Esophagus squamous epithelium (tissue), 5 donors: ENCODE results near the gene NEB. TPM values are rescaled to one million over a fixed set of nuclear protein-coding genes. Genes with fewer than 3 reads are reported as not detected.
"Not testable (repeated sequence)": the region's sequence is repeated elsewhere in the genome, so short reads cannot be mapped to it uniquely, and the experiment has no call there.

ENCODE experiments used
- DNase-seq: peaks from one replicate; lab custom pipeline; 2025; lab: John Stamatoyannopoulos, UW
- H3K27ac ChIP-seq, 4 donors: fragments of 200-600 bp; sonication (generic); one replicate each; pipeline ENCODE4 v1.5.1; 2016 to 2019; ENCODE audit warnings: mild to moderate bottlenecking in 1 of 4
- H3K27me3 ChIP-seq, 4 donors: fragments of 200-600 bp; sonication (generic); 1 replicate in 3 of 4; 2 replicates in 1 of 4; pipeline versions ENCODE4 v1.5.1 to v1.6.0; 2017 to 2021; ENCODE audit warnings: antibody characterized with exemption in 1 of 4
- H3K36me3 ChIP-seq, 3 donors: fragments of 200-600 bp; sonication (generic); one replicate each; pipeline ENCODE4 v1.5.1; 2016 to 2019
- H3K4me1 ChIP-seq, 3 donors: fragments of 200-600 bp; sonication (generic); one replicate each; pipeline ENCODE4 v1.5.1; 2017 to 2019
- H3K4me3 ChIP-seq, 4 donors: fragments of 200-600 bp; sonication (generic); 1 replicate in 3 of 4; 2 replicates in 1 of 4; pipeline ENCODE4 v1.5.1; 2016 to 2019; ENCODE audit warnings: mild to moderate bottlenecking in 2 of 4, moderate library complexity in 1 of 4
- H3K9me3 ChIP-seq, 3 donors: fragments of 200-600 bp; sonication (generic); one replicate each; pipeline ENCODE4 v1.5.1; 2016 to 2019
- POLR2A ChIP-seq, 4 donors: fragments of 450-650 bp; IDR thresholded peaks; one replicate each; pipeline ENCODE4 v1.6.1; 2017; ENCODE audit warnings: antibody characterized with exemption in 4 of 4, mild to moderate bottlenecking in 4 of 4, moderate library complexity in 3 of 4
- WGBS, 2 donors: methylation state at CpG; one replicate each; pipeline ENCODE4 v1.1.5; 2018; 5-methylcytosine and 5-hydroxymethylcytosine counted together
- intact Hi-C: fragments of 100-400 bp; cut with DNase I; formaldehyde crosslinking; loops from one replicate; pipeline ENCODE4 v1.15.0; 2022
- total RNA-seq, 4 donors: library from RNA; depleted of rRNA; stranded (reverse); fragments of >200 nt; gene quantifications; one replicate each; pipeline ENCODE4 v1.1.0, GENCODE V29; 2016
- TF ChIP-seq, protein P1 (sequence below), 6 experiments: fragments of 450-650 bp in 4 of 6; fragments of 200-600 bp in 2 of 6; sonication (generic) in 2 of 6; IDR thresholded peaks; one replicate each; pipeline ENCODE4 v1.5.1; 2016 to 2019; ENCODE audit warnings: antibody characterized with exemption in 6 of 6, mild to moderate bottlenecking in 4 of 6, moderate library complexity in 4 of 6
- donor health status: DM: yes; HTN: yes; CAD: no.

Gene NEB
- total RNA-seq, 4 donors from 2014 or later, result 0.23 to 1.1 (median 0.61) TPM

- intact Hi-C loops, result no loop called here
- no peaks in the 10 kb centered on the region for H3K36me3 ChIP-seq
- no peaks in the 10 kb centered on the region for H3K9me3 ChIP-seq
- no peak for DNase-seq
- H3K27me3 ChIP-seq, result no peaks in the 10 kb centered on the region
- no peak overlapping the region for H3K4me3 ChIP-seq
- H3K4me1 ChIP-seq, result no peaks in the 10 kb centered on the region
- no peak overlapping the region for H3K27ac ChIP-seq
- no peak for TF ChIP-seq POLR2A (IDR thresholded peaks at IDR 0.05)
- TF ChIP-seq, protein P1, sequence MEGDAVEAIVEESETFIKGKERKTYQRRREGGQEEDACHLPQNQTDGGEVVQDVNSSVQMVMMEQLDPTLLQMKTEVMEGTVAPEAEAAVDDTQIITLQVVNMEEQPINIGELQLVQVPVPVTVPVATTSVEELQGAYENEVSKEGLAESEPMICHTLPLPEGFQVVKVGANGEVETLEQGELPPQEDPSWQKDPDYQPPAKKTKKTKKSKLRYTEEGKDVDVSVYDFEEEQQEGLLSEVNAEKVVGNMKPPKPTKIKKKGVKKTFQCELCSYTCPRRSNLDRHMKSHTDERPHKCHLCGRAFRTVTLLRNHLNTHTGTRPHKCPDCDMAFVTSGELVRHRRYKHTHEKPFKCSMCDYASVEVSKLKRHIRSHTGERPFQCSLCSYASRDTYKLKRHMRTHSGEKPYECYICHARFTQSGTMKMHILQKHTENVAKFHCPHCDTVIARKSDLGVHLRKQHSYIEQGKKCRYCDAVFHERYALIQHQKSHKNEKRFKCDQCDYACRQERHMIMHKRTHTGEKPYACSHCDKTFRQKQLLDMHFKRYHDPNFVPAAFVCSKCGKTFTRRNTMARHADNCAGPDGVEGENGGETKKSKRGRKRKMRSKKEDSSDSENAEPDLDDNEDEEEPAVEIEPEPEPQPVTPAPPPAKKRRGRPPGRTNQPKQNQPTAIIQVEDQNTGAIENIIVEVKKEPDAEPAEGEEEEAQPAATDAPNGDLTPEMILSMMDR (IDR thresholded peaks at IDR 0.05), result no peak
These were observed 19.3 kb upstream of the NEB start for GRCh38 chr2:151753540-151753939.

DNA sequence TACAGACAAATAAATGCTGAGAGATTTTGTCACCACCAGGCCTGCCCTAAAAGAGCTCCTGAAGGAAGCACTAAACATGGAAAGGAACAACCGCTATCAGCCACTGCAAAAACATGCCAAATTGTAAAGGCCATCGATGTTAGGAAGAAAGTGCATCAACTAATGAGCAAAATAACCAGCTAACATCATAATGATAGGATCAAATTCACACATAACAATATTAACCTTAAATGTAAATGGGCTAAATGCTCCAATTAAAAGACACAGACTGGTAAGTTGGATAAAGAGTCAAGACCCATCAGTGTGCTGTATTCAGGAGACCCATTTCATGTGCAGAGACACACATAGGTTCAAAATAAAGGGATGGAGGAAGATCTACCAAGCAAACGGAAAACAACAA, 11.0 kb upstream of the NEB start:
- WGBS, 2 donors, result 91 to 92% methylated on average over 2 to 3 of the region's 3 CpGs
- intact Hi-C loops, H3K9me3 ChIP-seq: not testable (repeated sequence)

DNA sequence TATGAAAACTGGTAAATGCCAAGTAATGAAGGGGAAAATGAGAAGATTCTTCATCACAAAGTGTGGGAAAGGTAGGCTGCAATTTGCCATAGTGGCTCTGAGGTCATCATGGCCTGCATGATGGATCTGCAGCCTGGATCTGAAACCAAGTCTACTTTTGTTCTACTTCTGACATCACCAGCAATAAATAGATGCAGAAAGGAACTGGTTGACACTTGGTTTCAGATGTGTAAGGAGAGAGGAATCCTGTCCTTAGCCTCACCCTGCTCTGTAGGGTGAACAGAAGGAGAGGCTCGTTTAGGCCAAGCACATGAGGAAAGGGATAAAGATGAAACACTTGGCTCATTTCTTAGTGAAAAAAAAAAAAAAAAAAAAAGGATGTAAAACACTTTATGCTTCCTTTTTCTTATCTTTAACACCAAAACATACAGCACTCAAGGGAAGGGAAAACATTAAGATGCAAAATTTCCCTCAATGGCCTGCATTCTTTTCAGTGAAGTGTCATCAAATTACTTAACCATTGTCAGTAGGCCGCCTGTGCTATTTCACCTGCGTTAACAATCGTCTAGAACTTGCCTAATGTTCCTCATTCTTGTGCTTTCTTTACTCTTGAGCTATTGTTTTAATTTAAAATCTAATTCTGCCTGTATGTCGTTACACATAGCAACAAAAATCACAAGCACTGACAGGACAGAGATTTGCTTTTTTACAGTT, 3.9 kb downstream of the NEB start:
- TF ChIP-seq, protein P1 (IDR thresholded peaks at IDR 0.05), result no peak
- no peak for TF ChIP-seq POLR2A (IDR thresholded peaks at IDR 0.05)
- H3K4me3 ChIP-seq, result no peak overlapping the region
- H3K9me3 ChIP-seq, result no peaks in the 10 kb centered on the region
- no peaks in the 10 kb centered on the region for H3K36me3 ChIP-seq
- intact Hi-C loops, result no loop called here
- no peak for DNase-seq
- no peaks in the 10 kb centered on the region for H3K27me3 ChIP-seq
- no peaks in the 10 kb centered on the region for H3K4me1 ChIP-seq
- no peak overlapping the region for H3K27ac ChIP-seq
- WGBS, 2 donors, result 54 to 60% methylated on average over 5 of the region's 5 CpGs

More for the DNA sequence above, 11.0 kb upstream of the NEB start:
- not testable (repeated sequence) for H3K36me3 ChIP-seq, DNase-seq, H3K27me3 ChIP-seq, H3K4me1 ChIP-seq, H3K27ac ChIP-seq, H3K4me3 ChIP-seq

DNA sequence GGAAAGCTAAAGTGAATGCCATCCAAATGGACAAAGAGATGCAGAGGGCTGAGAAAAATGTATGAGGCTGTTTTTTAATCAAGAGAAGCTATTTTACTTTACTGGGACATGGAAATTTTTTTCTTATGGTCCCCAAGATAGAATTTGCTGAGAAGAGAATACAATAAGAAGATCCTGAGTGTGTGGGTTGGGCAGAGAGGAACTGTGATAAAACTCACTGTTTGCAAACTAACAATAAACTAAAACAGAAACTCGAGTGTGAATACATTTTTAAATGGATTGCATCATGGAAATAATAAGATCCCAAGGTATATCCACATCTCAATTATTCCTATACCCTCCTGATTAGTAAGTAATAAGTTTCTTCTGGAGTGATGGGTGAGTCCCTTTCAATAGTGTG, 4.4 kb downstream of the NEB start:
- TF ChIP-seq, protein P1 (IDR thresholded peaks at IDR 0.05), result no peak
- TF ChIP-seq POLR2A (IDR thresholded peaks at IDR 0.05), result no peak
- 40 to 52% methylated on average over 1 of the region's 1 CpG for WGBS, 2 donors
- no peaks in the 10 kb centered on the region for H3K27me3 ChIP-seq

GRCh38 chr2:151729415-151729811, 4.9 kb downstream of the NEB start:
- DNase-seq, result no peak
- intact Hi-C loops, result no loop called here
- Histone ChIP-seq H3K36me3 (no peaks in the 10 kb centered on the region), H3K4me1 (no peaks in the 10 kb centered on the region), H3K27ac (no peak overlapping the region), H3K4me3 (no peak overlapping the region), H3K9me3 (no peaks in the 10 kb centered on the region), H3K27me3 (no peaks in the 10 kb centered on the region)
- TF ChIP-seq POLR2A (IDR thresholded peaks at IDR 0.05), result no peak
- TF ChIP-seq, protein P1 (IDR thresholded peaks at IDR 0.05), result no peak
- WGBS, 2 donors, result 69 to 91% methylated on average over 3 of the region's 3 CpGs

More for the DNA sequence above, 4.4 kb downstream of the NEB start:
- Histone ChIP-seq H3K36me3 (no peaks in the 10 kb centered on the region), H3K4me3 (no peak overlapping the region), H3K4me1 (no peaks in the 10 kb centered on the region), H3K9me3 (no peaks in the 10 kb centered on the region), H3K27ac (no peak overlapping the region)
- intact Hi-C loops, result no loop called here
- DNase-seq, result no peak
